T47D (cell line): ENCODE measurements around the gene ADAMTS2.
"Not testable (repeated sequence)": the region's sequence is repeated elsewhere in the genome, so short reads cannot be mapped to it uniquely, and the experiment has no call there.

Experiments
- DNase-seq, 2 experiments: peaks; one replicate each; pipeline versions ENCODE4 v3.0.0 to v3.0.0-alpha.2; 2011 to 2012; ENCODE audit warnings: low read depth in 1 of 2, low spot score in 1 of 2
- JUND ChIP-seq: IDR thresholded peaks from 2 replicates; pipeline ENCODE4 v1.6.1; 2012; ENCODE audit warnings: low read depth
- in situ Hi-C: cut with HindIII; loops from 2 replicates; pipeline ENCODE4 v1.10.0; 2016; ENCODE audit warnings: low sequenced_read_pairs, low pct_unique_long_range_greater_than_20kb

ADAMTS2 gene

DNA sequence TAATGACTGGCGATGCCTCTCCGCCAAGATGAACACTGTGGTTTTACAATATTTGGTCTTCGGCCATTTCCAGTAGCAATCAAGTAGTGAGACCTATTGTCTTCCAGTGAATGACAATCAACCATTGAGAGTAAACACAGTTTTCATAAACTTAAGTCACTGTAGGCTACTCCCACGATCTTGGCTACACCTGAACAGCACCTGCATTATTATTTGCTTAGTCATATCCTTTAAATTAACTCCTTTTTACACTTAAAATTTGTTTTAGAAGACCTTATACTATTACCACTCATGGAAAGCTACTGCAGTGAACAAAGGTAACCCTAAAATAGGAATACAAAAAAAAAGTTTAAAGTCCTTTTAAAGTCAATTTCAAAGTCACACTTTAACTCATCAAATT lies 226.9 kb downstream of the ADAMTS2 start:
- in situ Hi-C loops, result no loop called here
- TF ChIP-seq JUND, result no peak
- no peak for DNase-seq

DNA sequence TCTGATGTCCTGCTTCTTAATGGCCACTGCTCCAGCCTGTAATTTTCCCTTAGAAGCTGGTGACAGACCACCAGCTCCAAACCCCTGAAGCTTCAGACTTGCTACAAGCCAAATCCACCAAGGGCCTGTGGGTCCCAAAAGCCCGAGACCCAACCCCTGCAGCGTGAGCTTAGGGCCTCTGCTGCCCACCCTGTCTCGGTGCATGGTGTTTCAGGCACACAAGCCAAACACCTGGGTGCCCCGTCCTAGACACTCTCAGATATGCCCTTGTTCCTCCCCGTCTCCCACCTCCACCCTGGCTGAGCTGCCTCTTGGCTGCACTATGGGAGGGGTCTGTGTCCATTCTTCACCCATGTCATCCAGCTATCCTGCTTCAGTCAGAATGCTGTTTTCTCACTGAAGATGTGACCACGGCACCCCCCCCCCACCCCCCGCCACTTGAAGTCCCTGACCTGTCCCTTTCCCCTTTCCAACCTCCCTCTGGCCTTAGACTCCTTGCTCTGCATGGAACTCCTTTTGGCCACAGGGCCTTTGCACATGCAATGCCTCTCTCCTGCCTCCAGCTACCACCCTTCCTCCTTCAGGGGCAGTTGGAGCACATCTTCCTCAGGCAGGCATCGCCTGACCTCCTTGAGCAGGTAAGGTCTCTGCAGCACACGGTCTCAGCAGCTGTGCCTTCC lies 229.3 kb downstream of the ADAMTS2 start:
- in situ Hi-C loops, result no loop called here
- no peak for TF ChIP-seq JUND
- DNase-seq, result no peak

GRCh38 chr5:179115307-179115706 lies 230.0 kb downstream of the ADAMTS2 start:
- no peak for DNase-seq
- in situ Hi-C loops, result no loop called here
- no peak for TF ChIP-seq JUND

DNA sequence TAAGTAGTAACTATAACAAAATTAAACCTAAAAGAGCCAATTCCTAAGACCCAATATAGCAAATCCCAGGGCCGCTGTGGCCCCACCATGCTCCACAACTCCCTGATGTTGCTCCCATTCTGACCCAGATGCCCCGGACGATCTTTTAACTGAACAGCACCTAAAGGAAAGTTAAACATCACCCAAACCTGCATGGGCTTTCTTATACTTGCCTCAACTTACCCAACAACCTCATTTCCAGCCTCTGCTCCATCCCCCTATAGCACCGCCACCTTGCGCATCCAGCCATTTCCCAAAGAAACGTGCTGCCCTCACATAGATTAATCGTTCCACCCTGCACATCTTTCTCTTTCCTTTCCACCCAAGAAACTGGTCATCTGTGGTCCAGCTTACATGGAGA lies 230.5 kb downstream of the ADAMTS2 start:
- in situ Hi-C loops, result no loop called here
- no peak for TF ChIP-seq JUND
- DNase-seq, result no peak

- no peak for DNase-seq
- in situ Hi-C loops, result no loop called here
- TF ChIP-seq JUND, result no peak
Observed at GRCh38 chr5:179113945-179114641, 231.2 kb downstream of the ADAMTS2 start.

- no peak for DNase-seq
- in situ Hi-C loops, result no loop called here
- TF ChIP-seq JUND, result no peak
Observed at GRCh38 chr5:179113143-179113530, 232.1 kb downstream of the ADAMTS2 start.

GRCh38 chr5:179112469-179113142 lies 232.7 kb downstream of the ADAMTS2 start:
- no peak for TF ChIP-seq JUND
- in situ Hi-C loops, result no loop called here
- DNase-seq, result no peak

GRCh38 chr5:179111267-179112207 lies 233.7 kb downstream of the ADAMTS2 start:
- DNase-seq, result no peak
- in situ Hi-C loops, result no loop called here
- TF ChIP-seq JUND, result no peak

- in situ Hi-C loops, result no loop called here
- DNase-seq, result no peak
- TF ChIP-seq JUND, result no peak
Observed at GRCh38 chr5:179110528-179110927, 234.7 kb downstream of the ADAMTS2 start.

DNA sequence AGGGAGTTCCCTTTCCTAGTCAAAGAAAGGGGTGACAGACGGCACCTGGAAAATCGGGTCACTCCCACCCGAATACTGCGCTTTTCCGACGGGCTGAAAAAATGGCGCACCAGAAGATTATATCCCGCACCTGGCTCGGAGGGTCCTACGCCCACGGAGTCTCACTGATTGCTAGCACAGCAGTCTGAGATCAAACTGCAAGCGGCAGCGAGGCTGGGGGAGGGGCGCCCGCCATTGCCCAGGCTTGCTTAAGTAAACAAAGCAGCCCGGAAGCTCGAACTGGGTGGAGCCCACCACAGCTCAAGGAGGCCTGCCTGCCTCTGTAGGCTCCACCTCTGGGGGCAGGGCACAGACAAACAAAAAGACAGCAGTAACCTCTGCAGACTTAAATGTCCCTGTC lies 244.0 kb downstream of the ADAMTS2 start:
- DNase-seq, in situ Hi-C loops: not testable (repeated sequence)

GRCh38 chr5:179089502-179089901 lies 255.8 kb downstream of the ADAMTS2 start:
- no peak for DNase-seq
- in situ Hi-C loops, result no loop called here
- TF ChIP-seq JUND, result no peak

DNA sequence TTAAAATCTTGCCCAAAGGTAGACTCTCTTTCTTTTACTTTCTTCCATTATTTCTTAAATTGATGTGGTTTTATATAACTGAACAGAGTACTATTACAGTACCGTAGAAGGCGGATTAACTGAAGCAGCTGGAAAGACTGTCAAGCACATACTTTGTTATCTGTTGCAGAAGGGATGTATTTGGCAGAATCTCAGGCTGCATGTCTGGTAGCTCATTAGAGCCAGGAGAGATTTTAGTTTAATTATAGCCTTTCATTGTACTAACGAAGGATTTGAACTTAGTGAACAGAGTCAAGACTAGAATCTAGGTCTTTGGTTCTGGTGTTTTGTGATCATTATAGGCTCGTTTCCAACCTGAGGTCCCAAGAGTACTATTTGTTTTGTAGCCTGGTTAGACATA lies 264.5 kb downstream of the ADAMTS2 start:
- no peak for TF ChIP-seq JUND
- DNase-seq, result no peak
- in situ Hi-C loops, result no loop called here
